Astrocyte (in vitro differentiated cells and primary cell): ENCODE data around the gene CTNNA2.

Experiments used
- CTCF ChIP-seq: IDR thresholded peaks from 2 replicates; pipeline ENCODE4 v1.5.1; 2011; ENCODE audit warnings: low read depth, mild to moderate bottlenecking, inconsistent platforms, low read length, moderate library complexity; ENCODE audit not compliant: insufficient read depth
- EZH2 ChIP-seq: IDR thresholded peaks from 2 replicates; pipeline ENCODE4 v1.6.1; 2012; ENCODE audit warnings: mild to moderate bottlenecking, low read length, inconsistent platforms; ENCODE audit not compliant: insufficient read depth

DNA sequence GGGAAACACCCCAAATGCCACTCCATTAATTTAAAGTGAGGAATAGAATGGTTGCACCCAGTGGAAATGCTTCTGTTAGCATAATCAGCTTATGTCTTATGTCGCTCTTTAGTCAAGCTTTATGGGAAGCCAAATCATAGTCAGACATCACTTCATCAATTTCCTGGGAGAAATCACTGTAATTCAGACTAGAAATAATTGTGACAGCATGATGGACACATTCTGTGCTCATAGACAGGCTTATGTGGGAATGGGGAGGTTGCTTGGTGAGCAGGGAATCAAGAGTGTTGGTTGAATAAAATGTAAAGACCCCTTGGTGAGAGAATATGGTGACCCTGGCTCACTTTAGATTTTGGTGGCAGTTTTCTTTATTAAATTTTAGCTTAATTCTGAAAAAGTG is 174.0 kb downstream of the CTNNA2 start:
- no peak for TF ChIP-seq CTCF
- no peak for TF ChIP-seq EZH2
